T-helper 2 cell treated with Interferon-gamma antibody and Interleukin-4, amounts not matched to agents 5 μg/mL and 100 μg/mL, for 36 hours (primary cell): ENCODE data around the gene MYEOV.

Source experiments
- DNase-seq: peaks from one replicate; pipeline ENCODE4 v3.0.0; 2021; ENCODE audit warnings: low spot score
- H3K27ac Mint-ChIP-seq: one replicate; pipeline ENCODE4 v1.8.0; 2021; ENCODE audit warnings: mild to moderate bottlenecking, mixed read lengths
- H3K27me3 Mint-ChIP-seq: one replicate; pipeline ENCODE4 v1.8.0; 2021; ENCODE audit warnings: low read depth, mixed read lengths
- H3K36me3 Mint-ChIP-seq: one replicate; pipeline ENCODE4 v1.8.0; 2021; ENCODE audit warnings: low read depth, mixed read lengths
- H3K4me1 Mint-ChIP-seq: one replicate; pipeline ENCODE4 v1.8.0; 2021; ENCODE audit warnings: low read depth, mixed read lengths
- H3K4me3 Mint-ChIP-seq: one replicate; pipeline ENCODE4 v1.8.0; 2022; ENCODE audit warnings: mild to moderate bottlenecking, moderate library complexity, mixed read lengths
- H3K9me3 Mint-ChIP-seq: one replicate; pipeline ENCODE4 v1.8.0; 2021; ENCODE audit warnings: mixed read lengths

The MYEOV gene

GRCh38 chr11:69286374-69287371, 7.3 kb upstream of the MYEOV start:
- no peak overlapping the region for H3K4me3 Mint-ChIP-seq
- no peaks in the 10 kb centered on the region for H3K9me3 Mint-ChIP-seq
- no peak overlapping the region for H3K27ac Mint-ChIP-seq
- H3K4me1 Mint-ChIP-seq: no peaks in the 10 kb centered on the region
- no peaks in the 10 kb centered on the region for H3K36me3 Mint-ChIP-seq
- DNase-seq: no peak
- H3K27me3 Mint-ChIP-seq: no peaks in the 10 kb centered on the region

- Mint-ChIP-seq H3K4me1 (no peaks in the 10 kb centered on the region), H3K27me3 (no peaks in the 10 kb centered on the region), H3K36me3 (no peaks in the 10 kb centered on the region), H3K4me3 (no peak overlapping the region), H3K27ac (no peak overlapping the region), H3K9me3 (no peaks in the 10 kb centered on the region)
- DNase-seq: no peak
Observed at GRCh38 chr11:69287968-69288882, 5.7 kb upstream of the MYEOV start.

GRCh38 chr11:69288883-69289242, 5.1 kb upstream of the MYEOV start:
- Mint-ChIP-seq H3K36me3 (no peaks in the 10 kb centered on the region), H3K27me3 (no peaks in the 10 kb centered on the region), H3K4me1 (peaks cover 5% of the 10 kb centered on the region), H3K9me3 (no peaks in the 10 kb centered on the region), H3K4me3 (no peak overlapping the region), H3K27ac (no peak overlapping the region)
- DNase-seq: no peak

- H3K4me3 Mint-ChIP-seq: no peak overlapping the region
- no peak for DNase-seq
- H3K27ac Mint-ChIP-seq: no peak overlapping the region
- H3K36me3 Mint-ChIP-seq: no peaks in the 10 kb centered on the region
- peaks cover 17% of the 10 kb centered on the region for H3K4me1 Mint-ChIP-seq
- H3K9me3 Mint-ChIP-seq: no peaks in the 10 kb centered on the region
- peaks cover 4% of the 10 kb centered on the region for H3K27me3 Mint-ChIP-seq
Observed at GRCh38 chr11:69290806-69291205, 3.1 kb upstream of the MYEOV start.

- DNase-seq: no peak
- Mint-ChIP-seq H3K27me3 (peaks cover 4% of the 10 kb centered on the region), H3K36me3 (no peaks in the 10 kb centered on the region), H3K4me3 (no peak overlapping the region), H3K27ac (no peak overlapping the region), H3K4me1 (peaks cover 21% of the 10 kb centered on the region), H3K9me3 (peaks cover 2% of the 10 kb centered on the region)
Observed at GRCh38 chr11:69291459-69292110, 2.4 kb upstream of the MYEOV start.

- Mint-ChIP-seq H3K4me1 (peaks cover 27% of the 10 kb centered on the region), H3K27ac (no peak overlapping the region), H3K9me3 (peaks cover 6% of the 10 kb centered on the region), H3K27me3 (peaks cover 4% of the 10 kb centered on the region), H3K4me3 (no peak overlapping the region), H3K36me3 (no peaks in the 10 kb centered on the region)
- DNase-seq: no peak
Observed at GRCh38 chr11:69292221-69292648, 1.7 kb upstream of the MYEOV start.

GRCh38 chr11:69293087-69293486, 868 bp upstream of the MYEOV start:
- peaks cover 4% of the 10 kb centered on the region for H3K27me3 Mint-ChIP-seq
- H3K4me1 Mint-ChIP-seq: peaks cover 35% of the 10 kb centered on the region
- no peaks in the 10 kb centered on the region for H3K36me3 Mint-ChIP-seq
- no peak overlapping the region for H3K27ac Mint-ChIP-seq
- H3K4me3 Mint-ChIP-seq: no peak overlapping the region
- H3K9me3 Mint-ChIP-seq: peaks cover 6% of the 10 kb centered on the region
- DNase-seq: no peak

GRCh38 chr11:69294571-69295078, 670 bp downstream of the MYEOV start:
- H3K27ac Mint-ChIP-seq: peak overlapping the region; percentile 47
- no peak overlapping the region for H3K4me3 Mint-ChIP-seq

GRCh38 chr11:69295079-69295994, 1.4 kb downstream of the MYEOV start:
- Mint-ChIP-seq H3K27ac (peak overlapping the region; percentile 47), H3K27me3 (peaks cover 4% of the 10 kb centered on the region), H3K4me3 (peak overlapping the region; percentile 20), H3K9me3 (peaks cover 6% of the 10 kb centered on the region), H3K36me3 (no peaks in the 10 kb centered on the region), H3K4me1 (peaks cover 49% of the 10 kb centered on the region)
- DNase-seq: no peak

More at GRCh38 chr11:69294571-69295078, 670 bp downstream of the MYEOV start:
- Mint-ChIP-seq H3K4me1 (peaks cover 45% of the 10 kb centered on the region), H3K27me3 (peaks cover 4% of the 10 kb centered on the region), H3K9me3 (peaks cover 6% of the 10 kb centered on the region), H3K36me3 (no peaks in the 10 kb centered on the region)
- no peak for DNase-seq

- Mint-ChIP-seq H3K36me3 (no peaks in the 10 kb centered on the region), H3K9me3 (peaks cover 6% of the 10 kb centered on the region), H3K27me3 (peaks cover 4% of the 10 kb centered on the region), H3K27ac (peak overlapping the region; percentile 96), H3K4me1 (peaks cover 54% of the 10 kb centered on the region), H3K4me3 (peak overlapping the region; percentile 88)
- DNase-seq: no peak
Observed at GRCh38 chr11:69295995-69296889, 2.3 kb downstream of the MYEOV start.

GRCh38 chr11:69296890-69297786, 3.2 kb downstream of the MYEOV start:
- Mint-ChIP-seq H3K9me3 (peaks cover 6% of the 10 kb centered on the region), H3K27ac (peak overlapping the region; percentile 96), H3K4me3 (peak overlapping the region; percentile 88), H3K4me1 (peaks cover 56% of the 10 kb centered on the region), H3K36me3 (no peaks in the 10 kb centered on the region), H3K27me3 (peaks cover 4% of the 10 kb centered on the region)
- peak; percentile 88 for DNase-seq
